Measurements from ENCODE around the gene HDAC7. TPM values are rescaled to one million over a fixed set of nuclear protein-coding genes. Genes with fewer than 3 reads are reported as not detected.

The HDAC7 gene
- total and polyA plus RNA-seq, 3 experiments from 2014 or later: 23.1 to 207 (median 206) TPM

DNA sequence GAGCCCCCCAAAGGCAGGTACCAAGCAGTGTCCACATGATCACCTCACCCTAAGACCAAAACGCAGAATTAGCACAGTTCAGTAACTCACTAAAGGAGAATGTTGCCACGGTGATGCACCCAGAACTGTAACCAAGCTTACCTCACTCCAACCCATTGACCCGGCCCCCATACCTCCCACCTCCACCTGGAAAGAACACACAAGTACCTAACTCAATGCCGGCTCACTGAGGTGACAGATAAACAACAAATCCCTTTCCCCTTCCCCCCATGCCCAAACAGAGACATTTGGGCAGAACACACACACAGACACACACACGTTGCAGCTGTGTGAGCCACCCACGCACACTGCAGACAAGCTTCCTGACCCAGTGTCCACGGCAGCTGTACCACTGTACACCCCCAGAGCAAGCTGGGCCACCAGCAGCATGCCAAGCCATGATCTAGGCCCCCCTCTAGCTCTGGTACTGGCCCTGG lies 62.3 kb downstream of the HDAC7 start:
- H3K4me3 Mint-ChIP-seq: peak overlapping the region in 5 of 7 donors; percentile 31 to 63 (median 47)
- H3K9me3 ChIP-seq (ENCODE audit: low read length): no peaks in the 10 kb centered on the region
- H3K4me1 ChIP-seq (ENCODE audit: insufficient read depth, low read length): peaks cover 11% of the 10 kb centered on the region
- H3K27me3 ChIP-seq (ENCODE audit: insufficient read depth, low read length, poor library complexity, severe bottlenecking): no peaks in the 10 kb centered on the region
- DNase-seq: no peak
- peak overlapping the region in 4 of 8 donors; percentile 7 to 69 (median 58) for H3K27ac Mint-ChIP-seq
- CTCF ChIA-PET: interaction anchor here (0.7 to 10.6 kb wide), 9 partner anchors 10 to 81 kb away, joined by 3 to 156 read pairs (median 18); partner anchors contain the start of genes RPAP3 and SLC48A1
- H3K36me3 Mint-ChIP-seq: no peaks in the 10 kb centered on the region
- H3K36me3 ChIP-seq (ENCODE audit: insufficient read depth, low read length): no peaks in the 10 kb centered on the region
- peaks cover 11 to 31% (median 15%) of the 10 kb centered on the region in 3 donors for H3K4me1 Mint-ChIP-seq
- H3K27ac ChIP-seq (ENCODE audit: low read depth, low read length): no peak overlapping the region
- no peaks in the 10 kb centered on the region for H3K27me3 Mint-ChIP-seq
- H3K4me3 ChIP-seq (ENCODE audit: low read length): no peak overlapping the region
- POLR2A ChIA-PET: interaction anchor here (1.2 kb wide), 1 partner anchor 9 kb away, joined by 3 read pairs; no protein-coding TSS in a partner anchor
- H3K9me3 Mint-ChIP-seq: no peaks in the 10 kb centered on the region

DNA sequence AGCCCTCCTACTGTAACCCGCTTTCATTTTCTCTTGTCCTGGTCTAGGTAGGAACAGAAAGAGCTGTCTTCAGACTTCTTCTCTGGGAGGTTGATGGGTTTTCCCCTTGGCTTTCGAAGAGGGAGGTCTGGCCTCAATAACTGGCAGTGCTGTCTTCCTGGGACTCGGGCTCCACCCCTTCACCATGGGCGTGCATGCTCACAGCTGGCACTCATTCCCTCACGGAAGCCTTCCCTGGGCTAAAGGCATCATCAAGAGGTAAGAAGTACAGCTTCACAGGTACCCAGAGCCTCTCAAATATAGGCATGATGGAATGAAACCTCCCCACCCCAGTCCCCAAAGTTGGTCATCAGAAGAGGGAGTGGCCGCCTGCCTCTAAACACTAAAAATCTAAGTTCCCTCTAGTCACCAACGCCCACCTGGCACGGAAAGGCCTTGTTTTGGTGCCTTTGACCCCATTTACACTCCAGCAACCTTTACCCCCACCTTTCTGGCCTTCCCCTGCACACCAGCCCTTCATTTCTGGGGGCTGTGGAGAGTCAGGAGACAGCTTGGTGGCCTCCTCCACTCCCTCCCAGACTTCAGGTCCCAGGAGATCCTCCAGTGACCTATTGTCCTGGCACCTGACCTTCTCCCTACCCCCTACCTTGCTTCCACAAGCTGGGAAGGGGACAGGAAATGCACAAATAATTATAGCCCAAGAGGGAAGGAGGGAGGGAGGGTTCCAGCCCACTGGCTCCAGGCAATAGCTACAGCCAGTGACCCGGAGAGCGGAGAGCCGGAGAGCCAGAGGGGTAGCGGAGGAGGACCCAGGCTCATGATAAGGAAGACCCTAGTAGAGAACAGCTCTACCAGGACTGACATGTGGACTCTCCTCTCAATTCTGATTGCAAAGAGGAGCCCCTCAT lies 63.8 kb downstream of the HDAC7 start:
- POLR2A ChIA-PET: no interaction called here
- DNase-seq: no peak

DNA sequence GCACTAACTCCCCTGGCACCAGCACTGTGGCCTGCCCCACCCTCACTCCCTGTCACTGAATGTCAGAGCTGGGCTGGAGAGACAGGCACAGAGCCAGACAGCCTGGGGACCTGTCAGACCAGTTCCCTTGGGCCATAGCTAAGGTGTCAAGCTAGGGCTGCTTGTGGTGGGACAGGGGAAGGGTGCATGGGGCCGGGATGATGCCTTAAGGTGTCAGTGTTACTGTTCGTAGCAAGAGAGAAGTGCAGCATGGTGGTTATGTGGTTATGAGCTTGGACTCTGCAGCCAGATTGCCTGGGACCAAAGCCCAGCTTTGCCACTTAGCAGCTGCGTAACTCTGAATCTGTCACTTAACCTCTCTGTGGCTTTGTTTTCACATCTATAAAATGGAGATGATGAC lies 64.8 kb downstream of the HDAC7 start:
- CTCF ChIA-PET: interaction anchor here (1.4 to 10.6 kb wide), 7 partner anchors 8 to 81 kb away, joined by 3 to 156 read pairs (median 5); partner anchors contain the start of gene SLC48A1
- peak overlapping the region in 5 of 8 donors; percentile 5 to 48 (median 19) for H3K27ac Mint-ChIP-seq

More for the DNA sequence above, 63.8 kb downstream of the HDAC7 start:
- peak overlapping the region in 6 of 7 donors; percentile 2 to 59 (median 26) for H3K4me3 Mint-ChIP-seq
- no peaks in the 10 kb centered on the region for H3K27me3 ChIP-seq (ENCODE audit: insufficient read depth, low read length, poor library complexity, severe bottlenecking)
- H3K9me3 ChIP-seq (ENCODE audit: low read length): no peaks in the 10 kb centered on the region
- no peak overlapping the region for H3K4me3 ChIP-seq (ENCODE audit: low read length)
- no peaks in the 10 kb centered on the region for H3K27me3 Mint-ChIP-seq
- H3K9me3 Mint-ChIP-seq: no peaks in the 10 kb centered on the region
- peaks cover 11 to 31% (median 15%) of the 10 kb centered on the region in 3 donors for H3K4me1 Mint-ChIP-seq
- no peaks in the 10 kb centered on the region for H3K36me3 ChIP-seq (ENCODE audit: insufficient read depth, low read length)
- H3K4me1 ChIP-seq (ENCODE audit: insufficient read depth, low read length): peaks cover 11% of the 10 kb centered on the region
- no peak overlapping the region for H3K27ac ChIP-seq (ENCODE audit: low read depth, low read length)
- CTCF ChIA-PET: interaction anchor here (1.3 to 10.6 kb wide), 7 partner anchors 12 to 80 kb away, joined by 3 to 156 read pairs (median 13); partner anchors contain the start of genes RPAP3 and SLC48A1
- H3K36me3 Mint-ChIP-seq: no peaks in the 10 kb centered on the region
- H3K27ac Mint-ChIP-seq: peak overlapping the region in 7 of 8 donors; percentile 0 to 69 (median 19)

DNA sequence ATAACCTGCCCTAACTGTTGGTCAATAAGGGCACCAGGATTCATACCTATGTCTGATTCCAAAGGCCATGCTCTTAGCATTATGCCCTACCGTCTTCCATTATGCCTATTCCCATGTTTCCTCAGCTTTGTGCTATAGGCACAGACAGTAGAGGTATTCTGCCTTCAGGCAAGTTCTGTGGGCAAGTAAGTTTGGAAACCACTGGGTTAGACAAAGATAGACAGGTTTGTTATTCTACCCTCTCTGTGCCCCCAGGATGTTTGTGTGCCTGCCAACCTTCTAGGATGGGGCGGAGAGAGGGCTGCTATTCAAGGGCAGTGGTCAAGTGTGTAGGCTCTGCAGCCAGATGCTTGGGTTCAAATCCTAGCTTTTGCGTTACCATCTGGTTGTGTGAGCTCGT lies 65.6 kb downstream of the HDAC7 start:
- no peak overlapping the region for H3K27ac ChIP-seq (ENCODE audit: low read depth, low read length)
- POLR2A ChIA-PET: no interaction called here
- Mint-ChIP-seq H3K27ac (peak overlapping the region in 2 of 8 donors; percentile 16 to 46), H3K4me3 (no peak overlapping the region), H3K36me3 (no peaks in the 10 kb centered on the region), H3K9me3 (no peaks in the 10 kb centered on the region), H3K4me1 (peaks cover 11 to 31% (median 15%) of the 10 kb centered on the region in 3 donors), H3K27me3 (peaks cover 1 to 2% of the 10 kb centered on the region in 2 donors)
- CTCF ChIA-PET: interaction anchor here (1.4 to 10.6 kb wide), 4 partner anchors 9 to 39 kb away, joined by 3 to 156 read pairs (median 41); no protein-coding TSS in a partner anchor
- DNase-seq: no peak
- no peaks in the 10 kb centered on the region for H3K9me3 ChIP-seq (ENCODE audit: low read length)
- no peak overlapping the region for H3K4me3 ChIP-seq (ENCODE audit: low read length)
- H3K27me3 ChIP-seq (ENCODE audit: insufficient read depth, low read length, poor library complexity, severe bottlenecking): no peaks in the 10 kb centered on the region
- H3K4me1 ChIP-seq (ENCODE audit: insufficient read depth, low read length): peaks cover 1% of the 10 kb centered on the region
- no peaks in the 10 kb centered on the region for H3K36me3 ChIP-seq (ENCODE audit: insufficient read depth, low read length)

More for the DNA sequence above, 64.8 kb downstream of the HDAC7 start:
- no peaks in the 10 kb centered on the region for H3K9me3 ChIP-seq (ENCODE audit: low read length)
- H3K36me3 ChIP-seq (ENCODE audit: insufficient read depth, low read length): no peaks in the 10 kb centered on the region
- Mint-ChIP-seq H3K36me3 (no peaks in the 10 kb centered on the region), H3K4me1 (peaks cover 11 to 31% (median 15%) of the 10 kb centered on the region in 3 donors), H3K27me3 (peaks cover 0 to 1% of the 10 kb centered on the region in 2 donors), H3K4me3 (peak overlapping the region in 2 of 7 donors; percentile 35 to 49), H3K9me3 (no peaks in the 10 kb centered on the region)
- H3K4me3 ChIP-seq (ENCODE audit: low read length): no peak overlapping the region
- POLR2A ChIA-PET: no interaction called here
- no peak for DNase-seq
- H3K4me1 ChIP-seq (ENCODE audit: insufficient read depth, low read length): peaks cover 9% of the 10 kb centered on the region
- no peak overlapping the region for H3K27ac ChIP-seq (ENCODE audit: low read depth, low read length)
- no peaks in the 10 kb centered on the region for H3K27me3 ChIP-seq (ENCODE audit: insufficient read depth, low read length, poor library complexity, severe bottlenecking)

DNA sequence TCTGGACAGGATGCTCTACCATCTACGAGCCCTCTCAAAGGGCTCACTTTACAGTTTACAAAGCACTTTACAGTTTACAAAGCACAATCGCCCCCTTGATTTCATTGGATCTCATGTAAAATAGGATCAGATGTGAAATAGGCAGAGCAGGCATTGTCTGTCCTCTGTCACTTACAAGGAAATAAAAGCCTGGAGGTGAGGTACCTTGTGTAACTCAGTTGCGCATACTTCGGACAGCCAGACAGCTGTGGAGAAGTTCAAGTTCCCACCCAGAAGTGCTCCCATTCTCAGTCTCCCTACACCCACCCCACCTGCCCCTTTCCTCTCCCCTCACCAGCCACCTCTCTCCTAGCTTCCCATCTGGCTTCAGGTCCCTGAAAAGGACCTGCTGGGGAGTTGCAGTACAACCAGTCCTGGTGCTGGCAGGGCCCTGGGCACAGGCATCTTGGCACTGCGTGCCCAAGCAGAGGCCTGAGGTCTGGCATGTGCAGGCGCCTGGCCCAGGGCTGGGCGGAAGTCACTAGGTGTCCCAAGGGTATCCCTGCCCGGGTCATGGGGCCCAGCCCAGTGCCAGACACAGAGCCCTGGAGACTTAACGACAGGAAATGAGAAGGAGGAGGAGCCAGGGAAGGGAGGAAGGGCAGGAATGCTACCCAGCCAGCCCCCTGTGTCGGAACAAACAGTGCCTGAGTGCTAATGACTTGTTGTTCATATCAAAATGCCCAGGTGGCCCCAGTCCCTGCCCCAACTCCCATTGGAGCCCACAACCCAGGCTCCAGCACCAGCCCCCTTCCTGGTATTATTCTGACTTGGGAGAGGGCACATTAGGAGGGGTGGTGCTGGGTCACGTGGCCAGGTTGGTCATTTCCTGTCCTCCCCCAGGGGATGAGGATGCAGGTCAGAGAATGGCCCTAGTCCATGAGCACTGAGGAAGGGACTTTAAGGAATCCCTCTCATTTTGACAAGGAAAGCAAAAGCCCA lies 66.4 kb downstream of the HDAC7 start:
- POLR2A ChIA-PET: no interaction called here
- Histone ChIP-seq H3K27me3 (ENCODE audit: insufficient read depth, low read length, poor library complexity, severe bottlenecking) (no peaks in the 10 kb centered on the region), H3K36me3 (ENCODE audit: insufficient read depth, low read length) (no peaks in the 10 kb centered on the region), H3K27ac (ENCODE audit: low read depth, low read length) (no peak overlapping the region), H3K4me3 (ENCODE audit: low read length) (no peak overlapping the region), H3K4me1 (ENCODE audit: insufficient read depth, low read length) (no peaks in the 10 kb centered on the region), H3K9me3 (ENCODE audit: low read length) (no peaks in the 10 kb centered on the region)
- Mint-ChIP-seq H3K4me3 (no peak overlapping the region), H3K27me3 (peaks cover 3 to 5% of the 10 kb centered on the region in 2 donors), H3K4me1 (peaks cover 11 to 29% (median 15%) of the 10 kb centered on the region in 3 donors), H3K9me3 (no peaks in the 10 kb centered on the region), H3K36me3 (no peaks in the 10 kb centered on the region), H3K27ac (peak overlapping the region in 1 of 8 donors; percentile 52)
- no peak for DNase-seq
- CTCF ChIA-PET: interaction anchor here (1.8 to 10.6 kb wide), 4 partner anchors 9 to 14 kb away, joined by 4 to 156 read pairs (median 43); no protein-coding TSS in a partner anchor

DNA sequence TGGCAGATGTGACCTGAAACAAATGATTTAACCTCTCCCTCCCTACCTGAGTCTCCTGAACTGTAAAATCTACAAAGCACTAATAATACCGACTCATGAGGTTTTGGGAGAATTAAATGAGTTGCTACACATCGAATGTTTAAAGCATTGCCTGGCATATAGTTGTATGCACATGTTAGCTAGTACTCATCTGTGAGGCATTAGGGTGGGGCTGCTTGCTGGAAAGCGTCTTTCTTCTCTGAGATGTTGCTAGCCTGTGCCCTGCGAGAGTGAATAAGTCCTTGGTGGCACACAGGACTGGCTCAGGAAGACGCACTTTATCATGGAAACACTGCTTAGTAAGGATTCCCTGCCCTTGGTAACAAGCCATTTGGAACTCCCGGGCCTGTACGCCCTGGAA lies 67.2 kb downstream of the HDAC7 start:
- Histone ChIP-seq H3K4me1 (ENCODE audit: insufficient read depth, low read length) (no peaks in the 10 kb centered on the region), H3K36me3 (ENCODE audit: insufficient read depth, low read length) (no peaks in the 10 kb centered on the region), H3K27me3 (ENCODE audit: insufficient read depth, low read length, poor library complexity, severe bottlenecking) (peaks cover 2% of the 10 kb centered on the region), H3K4me3 (ENCODE audit: low read length) (no peak overlapping the region), H3K9me3 (ENCODE audit: low read length) (no peaks in the 10 kb centered on the region), H3K27ac (ENCODE audit: low read depth, low read length) (no peak overlapping the region)
- CTCF ChIA-PET: interaction anchor here (1.8 kb wide), 1 partner anchor 10 kb away, joined by 8 read pairs; no protein-coding TSS in a partner anchor
- Mint-ChIP-seq H3K27ac (peak overlapping the region in 1 of 8 donors; percentile 52), H3K4me1 (peaks cover 11 to 22% (median 15%) of the 10 kb centered on the region in 3 donors), H3K4me3 (no peak overlapping the region), H3K27me3 (peaks cover 3 to 5% of the 10 kb centered on the region in 2 donors), H3K9me3 (no peaks in the 10 kb centered on the region), H3K36me3 (no peaks in the 10 kb centered on the region)
- POLR2A ChIA-PET: no interaction called here
- no peak for DNase-seq

DNA sequence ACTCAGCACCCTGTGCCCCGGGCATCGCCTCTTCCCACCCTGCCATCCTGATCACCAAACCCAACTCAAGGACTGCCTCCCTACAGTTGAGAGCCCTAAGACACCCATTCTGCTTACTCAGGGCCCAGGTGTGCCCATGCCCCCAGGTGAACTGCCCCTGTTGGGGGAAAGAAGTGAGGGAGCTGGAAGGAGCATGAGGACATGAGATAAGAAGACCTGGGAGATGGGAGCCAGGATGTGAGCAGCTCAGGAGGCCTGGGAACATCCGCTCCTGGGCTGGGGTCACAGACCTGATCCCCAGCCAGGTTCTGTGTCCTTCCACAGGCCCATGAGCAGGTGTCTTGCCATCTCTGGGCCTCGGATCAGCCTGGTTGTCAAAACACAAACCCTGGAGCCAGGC lies 67.6 kb downstream of the HDAC7 start:
- H3K4me1 Mint-ChIP-seq: peaks cover 11 to 18% (median 15%) of the 10 kb centered on the region in 3 donors
- H3K9me3 ChIP-seq (ENCODE audit: low read length): no peaks in the 10 kb centered on the region
- POLR2A ChIA-PET: no interaction called here
- CTCF ChIA-PET: interaction anchor here (1.1 to 1.8 kb wide), 2 partner anchors 10 to 15 kb away, joined by 3 to 8 read pairs; no protein-coding TSS in a partner anchor
- H3K4me3 ChIP-seq (ENCODE audit: low read length): no peak overlapping the region
- no peak overlapping the region for H3K27ac ChIP-seq (ENCODE audit: low read depth, low read length)
- H3K4me3 Mint-ChIP-seq: no peak overlapping the region
- no peaks in the 10 kb centered on the region for H3K36me3 Mint-ChIP-seq
- no peak for DNase-seq
- no peaks in the 10 kb centered on the region for H3K4me1 ChIP-seq (ENCODE audit: insufficient read depth, low read length)
- H3K27me3 ChIP-seq (ENCODE audit: insufficient read depth, low read length, poor library complexity, severe bottlenecking): peaks cover 2% of the 10 kb centered on the region
- peaks cover 5 to 6% of the 10 kb centered on the region in 2 donors for H3K27me3 Mint-ChIP-seq
- no peaks in the 10 kb centered on the region for H3K9me3 Mint-ChIP-seq
- no peaks in the 10 kb centered on the region for H3K36me3 ChIP-seq (ENCODE audit: insufficient read depth, low read length)
- peak overlapping the region in 1 of 8 donors; percentile 55 for H3K27ac Mint-ChIP-seq

Measured in CD8-positive, alpha-beta memory T cell (primary cell).